ENCODE results near the gene ASCL5.

ASCL5 gene

DNA sequence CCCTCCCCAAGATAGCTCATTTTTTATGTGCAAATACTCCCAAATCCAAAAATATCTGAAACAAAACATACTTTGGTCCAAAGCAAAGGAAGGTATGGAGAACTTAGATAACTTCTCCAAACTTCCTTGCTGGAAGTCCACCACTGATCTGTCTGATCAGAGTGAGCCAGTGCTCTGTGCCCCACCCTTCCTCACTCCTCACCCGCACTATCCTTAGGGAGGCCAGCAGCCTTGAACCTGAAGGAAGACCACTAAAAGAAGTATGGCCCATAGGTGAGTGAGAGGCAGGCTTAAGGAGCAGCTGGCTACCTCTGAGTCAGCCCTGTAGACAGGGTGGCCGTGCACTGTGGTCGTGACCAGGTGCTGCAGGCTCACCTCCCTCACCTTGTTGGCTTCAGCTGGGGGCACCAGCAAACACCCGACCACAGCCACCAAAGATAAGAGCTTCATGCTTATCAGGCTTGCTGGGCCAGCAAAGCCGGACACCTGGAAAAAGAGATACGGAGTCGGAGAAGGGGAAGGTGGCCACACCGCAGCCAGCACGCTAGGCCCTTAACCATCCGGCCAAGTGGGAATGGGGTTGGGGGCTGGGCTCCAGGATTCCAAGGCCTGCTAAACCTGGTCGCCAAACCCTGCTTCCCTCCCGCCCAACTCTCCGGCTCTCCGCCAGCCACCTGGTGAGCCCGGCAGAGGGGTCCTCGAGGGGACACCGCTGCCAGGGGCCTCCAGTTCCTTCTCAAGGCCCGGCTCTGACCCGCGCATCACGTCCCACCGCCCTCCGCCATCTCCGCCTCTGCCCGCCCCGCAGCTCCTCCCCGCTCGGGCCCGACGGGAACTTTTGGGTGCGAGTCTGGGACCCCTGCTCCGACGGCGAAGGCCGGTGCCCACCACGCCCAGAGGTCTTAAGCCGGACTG is 26.7 kb upstream of the ASCL5 start:
- DNase-seq: no peak

DNA sequence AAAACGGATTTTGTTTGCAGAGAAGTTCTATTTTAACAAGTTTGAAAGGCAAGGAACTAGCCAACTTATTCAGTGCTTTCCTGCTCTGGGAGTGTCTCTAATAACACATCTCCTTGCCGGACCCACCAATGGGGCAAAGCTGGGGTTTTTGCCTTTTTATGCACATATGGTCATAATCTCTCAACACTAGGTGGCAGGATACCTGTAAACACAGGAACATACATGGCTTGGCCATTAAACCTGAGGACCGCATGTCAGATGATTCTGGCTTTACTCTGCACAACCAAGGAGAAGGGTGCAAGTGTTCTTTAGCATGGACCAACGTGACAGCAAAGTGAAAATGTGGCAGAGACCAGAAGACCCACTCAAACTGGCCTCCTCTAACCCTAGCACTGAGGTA is 22.4 kb upstream of the ASCL5 start:
- DNase-seq: no peak

DNA sequence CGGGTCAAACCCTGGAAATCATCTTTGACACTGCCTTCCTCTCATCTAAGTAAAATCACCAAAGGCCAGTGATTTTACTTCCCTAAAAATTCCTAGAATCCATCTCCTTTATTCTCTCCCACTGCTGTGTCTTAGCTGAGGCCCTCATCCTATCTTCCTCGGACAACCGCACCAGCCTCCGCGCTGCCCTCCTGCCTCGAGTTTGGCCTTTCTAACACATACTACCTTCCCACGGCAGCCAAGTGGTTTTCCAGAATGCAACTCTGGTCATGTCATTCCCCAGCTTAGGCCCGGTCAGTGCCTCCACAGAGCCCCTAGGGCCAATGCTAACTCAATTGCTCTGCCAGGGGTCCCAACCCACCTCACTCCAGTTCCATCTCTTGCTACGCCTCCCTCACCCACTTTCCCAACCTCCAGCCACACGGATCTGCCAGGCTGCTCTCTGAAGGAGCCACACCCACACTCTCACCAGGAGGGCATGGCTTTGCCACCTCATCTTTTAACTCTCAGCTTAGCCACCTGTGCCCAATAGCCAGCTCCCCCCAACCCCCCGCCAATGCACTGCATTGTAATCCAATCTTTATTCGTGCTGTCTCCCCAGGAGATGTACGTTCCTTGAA is 20.5 kb upstream of the ASCL5 start:
- DNase-seq: no peak

DNA sequence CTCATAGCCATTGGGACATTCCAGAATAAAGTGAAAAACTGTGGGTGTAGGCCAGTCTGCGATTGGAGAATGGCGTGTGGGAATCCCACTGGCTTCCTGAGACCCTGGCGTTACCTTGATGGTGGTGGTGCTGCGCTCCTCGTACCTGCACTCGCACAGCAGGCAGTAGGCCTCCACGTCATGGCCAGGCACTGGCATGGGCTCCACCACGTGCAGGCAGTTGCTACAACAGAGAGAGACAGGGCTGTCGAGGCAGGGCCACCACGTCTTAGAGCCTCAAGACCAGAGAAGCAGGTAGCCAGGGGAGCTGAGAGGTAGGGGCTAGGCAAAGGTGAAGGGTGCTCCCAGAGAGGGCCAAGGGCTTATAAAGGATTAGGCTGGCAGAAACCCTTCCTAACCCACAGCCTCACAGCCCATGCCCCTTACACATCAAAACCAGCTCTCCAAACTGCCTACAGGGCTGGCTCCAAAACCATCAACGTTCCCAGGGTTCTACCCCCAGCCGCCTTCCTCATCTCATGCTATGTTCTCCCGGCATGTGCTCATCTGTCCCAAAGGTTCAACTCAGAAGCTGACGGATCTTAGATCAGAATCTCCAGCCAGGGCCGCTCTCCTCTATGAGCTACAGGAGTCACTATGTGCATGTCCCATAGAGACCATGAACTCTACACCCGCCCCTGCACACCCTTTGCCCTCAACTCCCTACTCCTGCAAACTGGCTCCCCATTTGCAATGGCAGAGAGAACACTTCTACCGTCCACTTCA is 19.8 kb upstream of the ASCL5 start:
- DNase-seq: no peak

DNA sequence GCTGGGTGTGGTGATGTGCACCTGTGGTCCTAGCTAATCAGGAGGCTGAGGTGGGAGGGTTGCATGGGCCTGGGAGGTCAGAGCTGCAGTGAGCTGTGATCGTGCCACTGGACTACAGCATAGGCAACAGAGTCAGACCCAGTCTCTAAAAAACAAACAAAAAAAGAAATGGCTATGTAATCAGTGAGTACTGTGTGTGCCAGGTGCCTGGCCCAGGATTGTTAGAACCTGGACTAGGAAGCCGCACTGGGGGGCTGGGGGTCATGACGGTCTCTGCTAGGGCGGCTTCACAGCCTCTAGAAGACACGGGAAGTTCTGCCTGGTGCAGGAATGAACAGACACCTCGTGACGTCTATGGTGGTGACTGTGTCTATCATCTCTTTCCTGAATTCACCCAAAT is 18.8 kb upstream of the ASCL5 start:
- no peak for DNase-seq

DNA sequence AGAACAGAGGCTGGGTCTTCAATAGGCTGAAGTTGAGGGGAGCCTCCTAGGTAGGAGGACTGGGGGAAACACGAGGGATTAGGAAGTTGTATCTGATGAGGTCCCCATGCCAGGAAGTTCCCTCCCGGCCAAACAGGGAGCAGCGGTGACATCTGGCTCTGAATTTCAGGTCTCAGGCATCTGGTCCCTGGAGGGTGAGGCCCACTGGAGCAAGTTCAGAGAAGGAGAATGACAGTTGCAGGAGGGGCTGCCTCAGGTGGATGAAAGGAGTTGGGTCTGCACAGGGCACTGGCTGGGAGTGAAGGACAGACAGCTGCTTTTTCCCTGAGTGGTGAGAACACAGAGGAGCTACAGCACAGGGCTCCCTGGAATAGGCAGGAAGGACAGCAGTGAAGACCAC is 18.1 kb upstream of the ASCL5 start:
- no peak for DNase-seq

DNA sequence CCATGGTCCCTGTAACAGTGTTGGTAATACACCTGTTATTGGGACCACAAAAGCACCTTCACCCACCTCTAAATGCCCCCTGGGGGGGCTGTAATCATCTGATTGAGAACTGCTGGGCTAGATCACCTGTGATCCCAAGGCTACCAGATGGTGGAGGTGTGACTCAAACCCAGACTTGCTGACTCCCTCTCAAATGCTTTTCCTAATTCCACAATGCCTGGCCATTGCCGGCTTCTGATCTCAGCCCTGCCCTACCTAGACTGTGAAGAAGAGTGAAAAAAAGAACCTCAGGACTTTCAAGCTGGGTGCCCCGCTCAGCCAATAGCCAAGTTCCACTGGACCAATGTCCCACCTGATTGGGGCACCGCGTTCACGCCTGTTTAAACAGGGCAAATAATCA is 17.7 kb upstream of the ASCL5 start:
- no peak for DNase-seq

DNA sequence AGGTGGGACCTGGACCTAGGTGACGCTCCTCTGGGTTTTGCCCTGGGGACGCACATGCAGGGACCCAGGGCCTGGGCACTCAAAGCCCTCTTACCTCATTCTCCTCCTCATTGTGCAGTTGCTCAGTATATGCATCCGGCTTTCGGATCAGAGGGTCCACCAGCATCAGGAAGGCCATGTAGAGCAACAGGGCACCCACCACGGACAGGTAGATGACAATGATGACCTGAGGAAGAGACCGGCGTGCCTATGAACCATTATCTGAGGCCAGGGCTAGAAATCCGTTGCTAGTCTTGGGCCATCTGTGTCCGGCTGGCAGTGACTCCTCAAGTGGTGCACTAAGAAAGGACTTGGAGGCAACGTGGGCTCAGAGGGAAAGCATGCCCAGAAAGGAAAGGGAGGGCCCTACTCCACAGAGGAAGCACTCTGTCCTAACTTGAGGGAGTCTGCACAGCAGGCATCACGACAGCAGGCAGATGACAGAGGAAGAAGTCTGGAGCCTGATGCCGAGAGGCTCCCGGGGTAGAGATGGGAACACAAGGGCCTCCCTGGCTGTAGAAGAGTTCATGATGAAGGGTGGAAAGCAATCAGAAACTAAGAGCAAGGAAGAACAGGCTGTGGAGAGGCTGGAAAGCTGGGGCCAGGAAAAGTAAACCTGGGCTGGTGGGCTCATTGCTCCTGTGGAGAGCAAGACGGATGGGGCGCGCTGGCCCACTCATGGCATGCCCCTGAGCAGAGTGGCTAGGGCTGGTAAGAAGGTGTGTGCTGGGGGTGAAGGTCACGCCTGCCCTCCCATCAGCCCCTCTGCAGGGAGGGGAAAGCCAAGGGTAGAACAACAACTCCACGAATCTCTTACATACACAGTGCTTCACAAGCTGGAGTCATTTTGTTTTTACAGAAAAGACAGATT is 17.0 kb upstream of the ASCL5 start:
- no peak for DNase-seq

DNA sequence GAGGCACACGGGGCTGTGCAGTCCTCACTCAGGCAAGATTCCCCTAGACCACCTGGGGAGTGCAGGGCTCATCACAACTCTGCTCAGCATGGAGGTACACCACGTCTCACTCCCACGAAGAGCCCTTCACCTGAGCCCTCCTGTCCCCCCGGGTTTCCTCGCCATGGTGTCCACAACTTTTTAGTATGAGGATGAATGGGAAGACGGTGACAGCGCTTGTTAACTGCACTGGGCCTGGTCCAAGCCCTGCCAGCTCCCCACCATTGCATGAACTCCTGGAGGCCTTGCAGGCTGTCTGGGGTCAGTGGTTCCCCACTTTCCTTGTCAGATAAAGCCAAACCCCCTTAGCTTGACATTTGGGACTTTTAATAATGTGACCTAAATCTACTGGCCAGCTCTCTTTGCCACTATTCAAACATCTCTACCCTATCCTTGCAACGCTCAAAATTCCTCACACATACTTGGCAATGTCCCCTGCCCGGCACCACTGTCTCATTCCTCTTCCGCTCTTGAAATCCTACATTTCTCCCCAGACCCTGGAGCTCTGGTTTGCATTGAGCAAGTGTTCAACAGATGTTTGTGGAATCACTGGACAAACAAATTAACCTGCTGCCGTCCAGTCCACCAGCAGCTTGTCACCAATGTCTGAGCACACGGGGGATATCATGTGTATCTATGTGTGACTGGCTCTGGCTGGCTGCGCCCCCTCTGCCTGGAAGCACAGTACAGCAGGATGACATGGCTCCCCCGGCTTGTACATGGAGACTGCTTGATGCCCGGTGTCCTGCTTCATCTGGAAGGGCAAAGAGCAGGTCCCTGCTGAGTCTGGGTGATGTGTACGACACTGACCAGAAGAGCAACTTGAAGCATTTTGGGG is 16.1 kb upstream of the ASCL5 start:
- DNase-seq: no peak

DNA sequence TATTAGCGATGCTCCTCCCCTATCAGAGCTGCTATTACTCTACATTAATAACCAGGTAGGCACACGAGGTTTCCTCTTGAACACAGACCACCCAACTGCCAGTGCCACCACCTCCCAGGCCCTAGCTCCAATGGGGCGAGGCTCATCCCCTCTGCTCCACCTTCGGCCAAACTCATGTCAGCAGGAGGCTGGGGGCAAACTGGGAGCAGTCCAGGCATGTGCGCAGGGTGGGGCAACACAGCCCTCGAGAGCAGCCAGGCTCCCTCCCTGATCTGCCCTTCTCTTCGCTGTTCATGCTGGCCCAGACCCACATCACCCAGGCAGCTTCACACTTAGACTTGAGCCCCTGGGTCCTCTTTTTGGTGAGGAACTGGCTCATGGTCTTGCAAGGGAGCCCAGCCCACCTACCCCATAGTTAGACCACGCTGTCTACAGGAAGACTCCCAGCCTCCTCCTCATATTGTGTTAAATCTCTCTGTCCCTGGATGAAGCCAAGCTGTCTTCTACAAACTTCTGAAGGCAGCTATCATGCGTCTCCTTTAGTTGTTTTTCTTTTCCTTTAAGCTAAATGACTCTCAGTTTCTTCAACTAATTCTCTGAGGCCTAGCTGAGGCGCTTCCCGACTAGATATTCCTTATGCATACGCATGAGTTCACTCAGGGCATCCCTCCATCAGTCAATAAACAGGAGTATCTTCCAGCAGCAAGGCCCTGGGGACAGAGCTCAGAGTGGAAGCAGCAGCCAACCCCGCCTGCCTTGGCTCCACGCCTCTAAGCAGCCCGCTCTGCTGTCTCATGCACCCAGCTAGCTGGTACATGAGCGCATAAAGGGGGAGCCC is 15.2 kb upstream of the ASCL5 start:
- no peak for DNase-seq

DNA sequence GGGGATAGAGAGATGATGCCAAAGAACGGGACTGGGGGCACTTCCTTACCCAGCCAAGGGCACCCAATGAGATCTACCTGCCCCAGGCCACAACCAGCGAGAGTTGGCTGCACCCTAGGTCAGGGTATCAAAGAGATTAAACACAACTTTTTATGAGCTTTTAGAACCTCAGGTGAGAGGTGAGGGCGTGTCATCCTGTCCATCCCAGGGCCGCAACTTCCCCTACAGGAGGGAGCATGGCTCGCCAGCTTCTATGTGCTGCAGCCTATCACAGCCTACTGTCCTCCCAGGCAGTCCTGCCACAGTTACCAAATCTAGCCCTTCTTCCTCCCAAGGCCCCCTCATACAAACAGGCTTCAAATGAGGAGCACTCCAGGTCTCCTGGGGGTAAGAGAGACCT is 14.4 kb upstream of the ASCL5 start:
- no peak for DNase-seq

DNA sequence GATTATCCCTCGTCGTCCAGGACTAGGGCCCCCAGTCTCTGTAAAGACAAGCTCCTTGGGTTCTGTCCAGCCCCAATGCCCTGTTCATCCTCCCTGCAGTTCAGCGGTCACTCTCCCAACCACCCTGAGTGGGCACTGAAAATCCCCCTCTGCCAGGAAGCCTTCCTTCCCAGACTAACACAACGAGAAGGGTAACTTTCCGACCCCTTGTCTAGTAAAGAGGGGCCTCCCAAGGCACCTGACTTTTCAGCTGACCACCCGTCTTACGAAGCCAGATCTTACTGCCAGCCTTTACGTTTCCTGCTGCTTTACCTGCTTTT is 13.9 kb upstream of the ASCL5 start:
- no peak for DNase-seq

DNA sequence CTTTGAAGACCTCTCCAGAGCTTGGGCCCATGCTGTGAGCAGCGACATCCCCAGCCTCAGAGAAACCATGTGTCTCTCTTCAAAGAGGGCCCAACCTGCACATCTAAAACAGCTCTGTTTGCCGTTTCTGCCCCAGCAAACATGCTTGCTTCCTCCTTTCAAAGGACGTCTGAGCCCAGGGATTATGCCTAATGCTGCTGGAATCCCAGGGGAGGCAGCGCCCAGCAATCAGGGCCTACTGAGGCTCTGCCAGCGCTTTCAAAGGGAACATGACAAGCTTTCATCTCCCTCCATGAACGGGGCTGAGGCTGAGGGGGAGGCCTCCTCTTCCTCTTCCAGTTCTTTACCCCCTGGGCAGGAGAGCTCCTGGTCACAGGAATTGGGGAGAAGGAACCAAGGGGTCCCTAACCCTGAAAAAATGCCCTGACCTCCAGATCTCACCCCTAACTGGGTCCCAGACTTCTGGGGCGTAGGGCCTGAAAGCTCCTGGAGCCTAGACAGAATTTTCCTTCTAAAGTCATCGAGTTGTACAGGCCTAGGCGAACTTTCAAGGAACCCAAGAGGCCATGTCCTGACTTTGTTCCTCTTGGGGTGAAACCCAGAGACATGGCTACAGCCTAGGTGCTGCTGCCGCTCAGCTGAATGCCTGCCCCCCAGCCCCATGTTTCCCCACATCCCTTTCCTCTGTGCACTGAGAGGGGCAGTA is 13.4 kb upstream of the ASCL5 start:
- DNase-seq: no peak

DNA sequence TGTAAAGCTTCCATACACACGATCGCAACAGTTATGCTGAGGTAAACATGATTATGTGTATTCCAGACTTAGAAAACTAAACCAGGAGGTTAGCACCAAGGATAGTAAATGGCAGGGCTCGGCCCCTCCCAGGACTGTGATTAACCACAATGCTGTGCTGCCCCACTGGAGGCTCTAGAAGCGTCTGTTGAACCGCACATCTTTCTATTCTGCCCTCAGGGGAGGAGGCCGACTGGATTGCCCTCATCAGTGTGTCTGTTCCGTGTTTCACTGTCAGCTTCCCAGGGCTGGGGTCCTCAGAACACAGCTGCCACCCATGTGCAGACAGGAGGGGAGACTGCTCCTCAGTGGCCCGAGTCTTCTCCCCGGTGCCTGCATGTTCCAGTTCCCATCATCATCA is 12.8 kb upstream of the ASCL5 start:
- DNase-seq: no peak

DNA sequence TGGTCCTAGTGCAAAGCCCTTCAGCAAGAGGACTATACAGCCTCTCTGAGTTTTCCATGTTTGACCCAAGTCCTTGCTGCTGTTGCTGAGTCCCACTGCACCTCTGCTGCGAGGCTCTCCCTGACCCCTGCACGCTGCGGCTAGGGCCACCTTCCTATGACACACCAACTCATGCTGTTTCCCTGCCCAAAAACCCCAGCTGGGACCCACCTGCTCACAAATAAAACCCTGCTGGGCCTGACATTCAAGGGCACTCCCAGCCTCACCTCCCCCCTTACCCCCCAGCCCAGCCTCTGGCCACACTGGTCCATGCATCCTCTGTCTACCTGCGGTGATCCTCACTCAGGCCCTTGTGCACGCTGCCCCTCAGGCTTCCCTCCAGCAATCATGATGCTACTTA is 12.3 kb upstream of the ASCL5 start:
- DNase-seq: no peak

DNA sequence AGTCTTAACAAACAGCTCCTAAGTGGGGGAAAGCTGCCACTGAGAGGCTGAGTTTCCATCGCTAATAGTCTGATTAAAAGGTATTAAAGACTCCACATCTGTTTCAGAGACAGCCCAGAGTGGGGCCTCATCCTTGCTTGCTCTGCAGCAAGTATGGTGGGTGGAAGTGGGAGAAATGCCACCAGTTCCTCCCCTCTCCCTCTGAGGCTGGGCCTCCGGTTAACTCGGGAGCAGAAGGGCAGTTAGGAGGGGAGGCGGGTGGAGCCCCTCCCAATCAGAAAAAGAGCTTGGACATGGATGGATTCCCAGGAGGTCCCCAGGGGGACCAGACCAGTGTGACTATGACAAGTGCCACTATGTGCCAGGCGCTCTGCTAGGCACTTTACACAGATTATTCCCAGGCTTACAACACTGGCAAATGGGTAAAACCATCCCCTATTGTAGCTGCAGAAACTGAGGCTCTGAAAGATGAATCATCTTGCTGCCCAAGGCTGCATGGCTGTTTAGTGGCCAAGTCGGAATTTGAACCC is 11.4 kb upstream of the ASCL5 start:
- DNase-seq: no peak

DNA sequence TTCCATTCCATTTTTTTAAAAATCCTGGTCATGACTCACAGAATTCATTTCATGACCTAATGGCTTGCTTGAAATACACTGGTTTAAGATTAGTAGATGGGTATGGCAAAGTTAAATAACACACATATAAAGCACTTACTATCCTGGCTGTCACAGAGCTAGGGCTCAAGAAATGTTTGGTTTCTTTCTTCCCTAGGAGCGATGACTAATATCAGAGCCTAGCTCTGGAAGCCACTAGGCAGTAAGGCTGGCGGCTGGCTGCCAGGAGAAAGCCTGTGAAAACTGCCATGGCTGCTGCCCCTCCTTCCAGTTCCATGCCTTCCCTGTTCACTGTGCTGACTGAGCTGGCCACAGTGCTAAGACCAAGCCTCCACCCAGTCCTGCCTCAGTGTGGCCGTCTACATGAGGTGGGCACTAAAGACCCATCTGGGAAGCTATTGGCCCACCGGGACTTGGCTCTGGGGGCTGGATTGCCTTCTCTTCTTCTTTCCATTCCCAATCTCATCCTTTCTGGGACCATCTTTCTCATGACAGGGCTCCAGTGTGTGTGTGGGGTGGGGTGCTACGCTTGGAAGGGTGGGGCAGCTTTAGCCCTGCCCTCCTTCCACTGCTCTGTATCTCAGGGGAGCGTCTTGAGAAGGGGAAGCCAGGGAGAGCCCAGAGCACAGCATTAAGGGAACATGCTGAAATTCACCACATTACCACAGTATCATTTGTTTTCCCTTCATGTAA is 10.8 kb upstream of the ASCL5 start:
- DNase-seq: no peak

DNA sequence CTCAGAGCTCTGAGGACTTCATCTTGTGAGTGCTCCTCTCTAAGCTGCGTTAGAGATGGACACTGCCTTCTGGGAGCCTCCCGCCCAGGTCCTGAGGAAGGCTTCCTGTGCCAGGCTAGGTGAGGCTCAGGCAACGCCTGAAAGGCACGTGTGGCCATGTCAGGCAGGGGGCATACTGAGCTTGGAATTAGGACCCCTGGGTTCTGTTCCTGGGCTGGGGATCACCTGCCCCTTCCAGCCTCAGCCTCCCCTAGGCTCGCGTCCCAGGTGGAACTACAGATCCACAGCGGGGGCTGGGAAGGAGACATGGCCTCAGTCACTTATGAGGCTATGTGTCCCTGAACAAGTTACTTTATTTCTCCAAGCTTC is 10.0 kb upstream of the ASCL5 start:
- DNase-seq: no peak

DNA sequence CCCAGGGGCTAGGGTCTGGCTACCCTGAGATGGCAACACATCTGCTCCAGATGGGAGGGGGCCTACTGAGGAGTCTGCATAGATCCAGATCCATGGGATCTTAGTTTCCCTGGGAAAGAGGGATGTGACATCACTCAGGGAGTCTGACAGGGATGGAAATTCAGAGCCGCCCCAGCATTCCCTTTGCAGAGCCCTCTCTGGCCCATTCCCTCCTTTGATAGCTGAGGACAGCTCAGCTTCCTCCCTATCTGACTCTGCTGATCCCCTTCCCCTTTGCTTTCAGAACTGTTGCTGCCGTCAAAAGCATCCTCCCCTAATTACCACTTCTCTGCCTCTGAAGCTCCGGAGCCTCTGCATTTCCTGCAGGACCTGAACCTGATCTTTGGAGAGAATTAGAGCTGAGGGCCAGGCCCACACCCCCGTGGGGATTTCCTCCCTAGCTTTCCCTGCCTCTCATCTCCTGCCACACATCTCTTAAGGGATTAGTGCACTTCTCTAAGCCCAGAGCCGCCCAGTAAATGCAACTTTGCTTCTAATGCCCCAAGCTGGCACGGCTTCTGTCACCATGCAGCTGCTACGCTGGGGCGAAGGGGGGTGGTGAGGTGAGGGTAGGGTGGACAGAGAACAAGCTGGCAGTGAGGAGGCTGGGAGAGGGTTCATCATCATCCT is 9.5 kb upstream of the ASCL5 start:
- no peak for DNase-seq

Data from NCI-H1930 (cell line).